PFSK-1 (cell line): ENCODE measurements around the gene RBSN.

Experiments used
- FOXP2 ChIP-seq: optimal IDR thresholded peaks from 2 replicates; pipeline ENCODE3; 2011; ENCODE audit warnings: borderline replicate concordance, control low read depth, inconsistent platforms; ENCODE audit not compliant: insufficient read depth; ENCODE audit errors: extremely low read length, extremely low read depth
- POLR2AphosphoS5 ChIP-seq: IDR thresholded peaks from 2 replicates; pipeline ENCODE4 v1.6.1; 2012; ENCODE audit warnings: low read depth, mild to moderate bottlenecking, control low read depth, low read length, moderate library complexity
- TF ChIP-seq, protein P1 (sequence below), 2 experiments: IDR thresholded peaks; 2 replicates each; pipeline versions ENCODE4 v1.6.1 to v1.8.0; 2011 to 2012; ENCODE audit warnings: low read depth in 2 of 2, low read length in 2 of 2, control low read depth in 1 of 2, inconsistent platforms in 1 of 2, mild to moderate bottlenecking in 1 of 2, moderate library complexity in 1 of 2; ENCODE audit not compliant: insufficient read depth in 1 of 2

GRCh38 chr3:15055019-15055557 lies 43.9 kb downstream of the RBSN start:
- TF ChIP-seq, protein P1, sequence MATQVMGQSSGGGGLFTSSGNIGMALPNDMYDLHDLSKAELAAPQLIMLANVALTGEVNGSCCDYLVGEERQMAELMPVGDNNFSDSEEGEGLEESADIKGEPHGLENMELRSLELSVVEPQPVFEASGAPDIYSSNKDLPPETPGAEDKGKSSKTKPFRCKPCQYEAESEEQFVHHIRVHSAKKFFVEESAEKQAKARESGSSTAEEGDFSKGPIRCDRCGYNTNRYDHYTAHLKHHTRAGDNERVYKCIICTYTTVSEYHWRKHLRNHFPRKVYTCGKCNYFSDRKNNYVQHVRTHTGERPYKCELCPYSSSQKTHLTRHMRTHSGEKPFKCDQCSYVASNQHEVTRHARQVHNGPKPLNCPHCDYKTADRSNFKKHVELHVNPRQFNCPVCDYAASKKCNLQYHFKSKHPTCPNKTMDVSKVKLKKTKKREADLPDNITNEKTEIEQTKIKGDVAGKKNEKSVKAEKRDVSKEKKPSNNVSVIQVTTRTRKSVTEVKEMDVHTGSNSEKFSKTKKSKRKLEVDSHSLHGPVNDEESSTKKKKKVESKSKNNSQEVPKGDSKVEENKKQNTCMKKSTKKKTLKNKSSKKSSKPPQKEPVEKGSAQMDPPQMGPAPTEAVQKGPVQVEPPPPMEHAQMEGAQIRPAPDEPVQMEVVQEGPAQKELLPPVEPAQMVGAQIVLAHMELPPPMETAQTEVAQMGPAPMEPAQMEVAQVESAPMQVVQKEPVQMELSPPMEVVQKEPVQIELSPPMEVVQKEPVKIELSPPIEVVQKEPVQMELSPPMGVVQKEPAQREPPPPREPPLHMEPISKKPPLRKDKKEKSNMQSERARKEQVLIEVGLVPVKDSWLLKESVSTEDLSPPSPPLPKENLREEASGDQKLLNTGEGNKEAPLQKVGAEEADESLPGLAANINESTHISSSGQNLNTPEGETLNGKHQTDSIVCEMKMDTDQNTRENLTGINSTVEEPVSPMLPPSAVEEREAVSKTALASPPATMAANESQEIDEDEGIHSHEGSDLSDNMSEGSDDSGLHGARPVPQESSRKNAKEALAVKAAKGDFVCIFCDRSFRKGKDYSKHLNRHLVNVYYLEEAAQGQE (IDR thresholded peaks at IDR 0.05; ENCODE audit: insufficient read depth in 1 of 2, low read depth in 2 of 2, low read length in 2 of 2): no peak
- TF ChIP-seq POLR2AphosphoS5 (no peak), FOXP2 (no peak)
